Measurements from ENCODE around the gene TUBB4B. TPM values are rescaled to one million over a fixed set of nuclear protein-coding genes. Genes with fewer than 3 reads are reported as not detected.
A peak's percentile ranks its signal among the peaks of the same experiment; 100 is the strongest.

The TUBB4B gene
- polyA plus RNA-seq, 2 of the 4 experiments (the other 2 are of a cell fraction), result 256 to 671 TPM

DNA sequence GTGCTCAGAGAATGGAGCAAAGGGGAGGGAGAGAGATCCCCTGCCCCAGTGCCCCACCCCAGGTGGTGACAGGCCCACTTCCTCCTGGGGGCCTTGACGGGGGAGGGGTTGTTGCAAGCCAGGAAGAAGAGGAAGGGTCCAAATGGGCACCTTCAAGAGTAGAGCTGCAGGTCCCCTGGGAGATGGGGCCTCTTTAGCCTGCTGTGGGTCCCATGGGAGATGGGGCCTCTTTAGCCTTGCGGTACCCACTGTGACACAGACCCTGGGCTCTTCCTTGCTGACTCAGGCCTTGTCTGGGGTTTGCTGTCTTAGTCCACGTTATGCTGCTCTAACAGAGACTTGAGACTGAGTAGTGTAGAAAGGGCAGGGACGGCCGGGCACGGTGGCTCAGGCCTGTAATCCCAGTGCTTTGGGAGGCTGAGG, 26.9 kb downstream of the TUBB4B start (continued):
- TF ChIP-seq, protein P1, sequence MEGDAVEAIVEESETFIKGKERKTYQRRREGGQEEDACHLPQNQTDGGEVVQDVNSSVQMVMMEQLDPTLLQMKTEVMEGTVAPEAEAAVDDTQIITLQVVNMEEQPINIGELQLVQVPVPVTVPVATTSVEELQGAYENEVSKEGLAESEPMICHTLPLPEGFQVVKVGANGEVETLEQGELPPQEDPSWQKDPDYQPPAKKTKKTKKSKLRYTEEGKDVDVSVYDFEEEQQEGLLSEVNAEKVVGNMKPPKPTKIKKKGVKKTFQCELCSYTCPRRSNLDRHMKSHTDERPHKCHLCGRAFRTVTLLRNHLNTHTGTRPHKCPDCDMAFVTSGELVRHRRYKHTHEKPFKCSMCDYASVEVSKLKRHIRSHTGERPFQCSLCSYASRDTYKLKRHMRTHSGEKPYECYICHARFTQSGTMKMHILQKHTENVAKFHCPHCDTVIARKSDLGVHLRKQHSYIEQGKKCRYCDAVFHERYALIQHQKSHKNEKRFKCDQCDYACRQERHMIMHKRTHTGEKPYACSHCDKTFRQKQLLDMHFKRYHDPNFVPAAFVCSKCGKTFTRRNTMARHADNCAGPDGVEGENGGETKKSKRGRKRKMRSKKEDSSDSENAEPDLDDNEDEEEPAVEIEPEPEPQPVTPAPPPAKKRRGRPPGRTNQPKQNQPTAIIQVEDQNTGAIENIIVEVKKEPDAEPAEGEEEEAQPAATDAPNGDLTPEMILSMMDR (IDR thresholded peaks at IDR 0.05), result no peak
- no peak for TF ChIP-seq POLR2A (IDR thresholded peaks at IDR 0.05; ENCODE audit: low read length)
- no peak for TF ChIP-seq ZSCAN20 (CRISPR knock-in tag; IDR thresholded peaks at IDR 0.05)

DNA sequence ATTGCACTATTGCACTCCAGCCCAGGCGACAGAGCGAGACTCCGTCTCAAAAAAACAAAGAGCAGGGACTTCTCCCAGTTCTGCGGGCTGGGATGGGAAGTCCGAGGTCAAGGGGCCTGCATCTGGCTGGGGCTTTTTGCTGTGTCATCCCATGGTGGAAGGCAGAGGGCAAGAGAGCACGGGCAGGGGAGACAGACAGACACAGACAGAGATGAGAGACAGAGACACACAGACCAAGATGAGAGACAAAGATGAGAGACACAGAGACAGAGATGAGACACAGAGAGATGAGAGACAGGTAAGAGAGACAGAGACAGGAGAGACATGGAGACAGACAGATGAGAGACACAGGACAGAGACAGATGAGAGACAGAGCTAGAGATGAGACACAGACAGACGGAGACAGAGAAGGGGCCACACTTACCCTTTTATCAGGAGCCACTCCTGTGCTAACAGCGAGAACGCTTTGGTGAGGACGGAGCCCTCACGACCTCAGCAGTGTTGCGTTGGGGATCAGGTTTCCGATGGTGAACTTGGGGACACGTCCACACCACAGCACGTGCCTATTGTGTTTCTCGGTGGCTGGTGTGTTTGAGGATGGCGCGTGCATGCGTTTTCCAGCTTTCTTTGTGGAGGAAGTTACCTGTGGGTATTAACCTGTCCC, 27.6 kb downstream of the TUBB4B start:
- Histone ChIP-seq H3K4me3 (no peak overlapping the region), H3K4me2 (peak overlapping the region; percentile 30; the same call in 2 of the 3 replicates), H3K27ac (peak overlapping the region; percentile 56 to 65; a peak in 5 of 6 replicates), H3K9me3 (no peaks in the 10 kb centered on the region), H3K4me1 (peaks cover 22% of the 10 kb centered on the region)
- WGBS (ENCODE audit: missing lambda C conversion rate), result 77% methylated on average over 19 of the region's 19 CpGs
- TF ChIP-seq MAFK (IDR thresholded peaks at IDR 0.05; ENCODE audit: partially characterized antibody), result peak; percentile 78
- no peak for TF ChIP-seq BHLHE40 (IDR thresholded peaks at IDR 0.05; ENCODE audit: low read depth, low read length)
- peak; percentile 49 for TF ChIP-seq NFE2L2 (conservative IDR thresholded peaks at IDR 0.05; ENCODE audit: low read length)
- FAIRE-seq (no peak), DNase-seq (ENCODE audit: low read depth in 1 of 2, low spot score in 1 of 2) (no peak), ATAC-seq (0 out of 6 replicates have a peak, but pooled peaks of 1 of the 2 experiments have one; percentile 2)
- CTCF ChIA-PET, result interaction anchor here (0.8 to 17.1 kb wide), 8 partner anchors 8 to 34 kb away, joined by 3 to 236 read pairs (median 4); partner anchors contain the start of genes NRARP, TOR4A and TUBB4B
- POLR2A ChIA-PET, result interaction anchor here (0.9 to 1.0 kb wide), 2 partner anchors 28 kb away, joined by 3 to 4 read pairs; partner anchors contain the start of gene TUBB4B

DNA sequence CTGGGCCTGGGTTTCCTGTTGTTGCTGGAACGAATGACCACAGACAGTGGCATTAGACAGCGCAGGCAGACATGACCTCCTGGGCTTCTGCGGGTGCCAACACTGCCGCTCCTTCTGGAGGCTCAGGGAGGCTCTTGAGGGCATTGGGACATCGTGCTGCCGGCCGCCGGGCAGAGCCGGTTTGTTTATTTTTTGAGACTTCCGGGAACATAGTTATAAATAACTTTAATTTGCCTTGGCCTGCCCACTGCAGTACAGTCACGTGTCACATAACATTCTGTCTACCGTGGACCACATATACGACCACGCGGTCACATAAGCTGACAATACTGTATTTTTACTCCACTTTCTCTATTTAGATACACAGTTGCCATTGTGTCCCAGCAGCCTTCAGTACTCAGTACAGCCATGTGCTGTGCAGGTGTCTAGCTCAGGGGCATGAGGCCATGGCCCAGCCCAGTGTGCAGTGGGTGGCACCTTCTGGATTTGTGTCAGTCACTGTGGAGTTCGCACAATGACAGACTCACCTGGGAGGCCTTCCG, 28.2 kb downstream of the TUBB4B start:
- DNase-seq (ENCODE audit: low read depth in 1 of 2, low spot score in 1 of 2) (peak in 1 of 2 experiments; percentile 58), ATAC-seq (peak in 1 of 2 experiments; percentile 42; a peak in 3 of 6 replicates), FAIRE-seq (no peak)
- Histone ChIP-seq H3K9me3 (no peaks in the 10 kb centered on the region), H3K27ac (peak overlapping the region; percentile 56 to 65; a peak in 5 of 6 replicates), H3K4me1 (peaks cover 24% of the 10 kb centered on the region), H3K4me3 (no peak overlapping the region), H3K4me2 (peak overlapping the region; percentile 30; the same call in 2 of the 3 replicates)
- POLR2A ChIA-PET, result interaction anchor here (0.9 kb wide), 1 partner anchor 28 kb away, joined by 4 read pairs; the partner anchor contains the start of gene TUBB4B
- CTCF ChIA-PET, result interaction anchor here (0.8 to 17.1 kb wide), 6 partner anchors 11 to 33 kb away, joined by 3 to 236 read pairs (median 4); partner anchors contain the start of genes NRARP and TUBB4B
- TF ChIP-seq, protein P2, sequence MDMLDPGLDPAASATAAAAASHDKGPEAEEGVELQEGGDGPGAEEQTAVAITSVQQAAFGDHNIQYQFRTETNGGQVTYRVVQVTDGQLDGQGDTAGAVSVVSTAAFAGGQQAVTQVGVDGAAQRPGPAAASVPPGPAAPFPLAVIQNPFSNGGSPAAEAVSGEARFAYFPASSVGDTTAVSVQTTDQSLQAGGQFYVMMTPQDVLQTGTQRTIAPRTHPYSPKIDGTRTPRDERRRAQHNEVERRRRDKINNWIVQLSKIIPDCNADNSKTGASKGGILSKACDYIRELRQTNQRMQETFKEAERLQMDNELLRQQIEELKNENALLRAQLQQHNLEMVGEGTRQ (IDR thresholded peaks at IDR 0.05), result peak; percentile 42
- TF ChIP-seq, protein P3, sequence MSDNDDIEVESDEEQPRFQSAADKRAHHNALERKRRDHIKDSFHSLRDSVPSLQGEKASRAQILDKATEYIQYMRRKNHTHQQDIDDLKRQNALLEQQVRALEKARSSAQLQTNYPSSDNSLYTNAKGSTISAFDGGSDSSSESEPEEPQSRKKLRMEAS (IDR thresholded peaks at IDR 0.05), result 0 out of 2 replicates have a peak, but pooled peaks have one; percentile 15
- TF ChIP-seq FOXS1 (CRISPR knock-in tag; IDR thresholded peaks at IDR 0.05), result no peak
- WGBS (ENCODE audit: missing lambda C conversion rate), result 44% methylated on average over 17 of the region's 17 CpGs

DNA sequence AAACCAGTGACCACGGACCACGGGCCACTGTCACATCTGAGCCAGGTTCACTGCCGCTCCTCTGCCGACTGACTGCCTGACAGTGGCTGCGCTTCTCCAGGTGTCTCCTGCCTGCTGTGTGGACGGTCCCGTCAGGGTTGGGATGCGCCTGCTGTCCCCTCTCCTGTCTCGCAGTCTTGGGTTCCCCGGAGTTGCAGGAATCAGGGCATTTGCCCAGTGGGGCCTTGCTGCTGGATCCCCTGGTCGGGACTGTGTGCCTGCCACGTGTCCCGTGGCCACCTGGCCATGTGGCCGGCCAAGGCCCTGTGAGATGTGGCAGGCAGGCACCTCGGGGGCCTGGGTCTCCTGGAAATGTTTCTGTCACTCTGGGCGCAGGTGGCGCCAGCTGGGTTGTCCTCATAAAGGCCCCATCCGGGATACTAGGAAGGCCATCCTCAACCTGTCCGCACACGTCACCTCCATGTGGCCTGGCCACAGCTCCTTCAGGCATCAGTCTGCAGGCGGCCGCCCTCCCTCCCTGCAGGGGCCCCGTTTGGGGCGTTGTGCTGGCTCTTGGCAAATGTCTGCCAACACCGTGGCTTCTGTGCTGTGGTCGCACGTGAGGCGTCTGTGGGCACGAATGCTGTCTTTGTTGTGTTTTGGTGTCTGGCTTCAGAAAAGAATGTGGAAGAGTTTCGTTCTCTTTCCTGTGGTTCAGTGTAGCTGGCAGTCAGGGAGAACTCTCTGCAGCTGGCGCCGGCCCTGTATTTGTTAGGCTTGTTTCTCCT, 30.0 kb downstream of the TUBB4B start:
- H3K27ac ChIP-seq, result no peak overlapping the region
- no peak overlapping the region for H3K4me2 ChIP-seq
- 91% methylated on average over 29 of the region's 32 CpGs for WGBS (ENCODE audit: missing lambda C conversion rate)
- H3K4me1 ChIP-seq, result peaks cover 34% of the 10 kb centered on the region
- DNase-seq (ENCODE audit: low read depth in 1 of 2, low spot score in 1 of 2), result no peak
- no peak for FAIRE-seq
- ChIA-PET POLR2A (no interaction called here), CTCF (interaction anchor here (1.9 to 4.2 kb wide), 2 partner anchors 9 to 35 kb away, joined by 8 to 43 read pairs; no protein-coding TSS in a partner anchor)
- no peak overlapping the region for H3K4me3 ChIP-seq
- H3K9me3 ChIP-seq, result no peaks in the 10 kb centered on the region
- no peak for ATAC-seq
- no peak for TF ChIP-seq CEBPB (IDR thresholded peaks at IDR 0.05)
- TF ChIP-seq HOXA7 (CRISPR knock-in tag; IDR thresholded peaks at IDR 0.05), result no peak
- TF ChIP-seq, protein P4, sequence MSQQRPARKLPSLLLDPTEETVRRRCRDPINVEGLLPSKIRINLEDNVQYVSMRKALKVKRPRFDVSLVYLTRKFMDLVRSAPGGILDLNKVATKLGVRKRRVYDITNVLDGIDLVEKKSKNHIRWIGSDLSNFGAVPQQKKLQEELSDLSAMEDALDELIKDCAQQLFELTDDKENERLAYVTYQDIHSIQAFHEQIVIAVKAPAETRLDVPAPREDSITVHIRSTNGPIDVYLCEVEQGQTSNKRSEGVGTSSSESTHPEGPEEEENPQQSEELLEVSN (IDR thresholded peaks at IDR 0.05; ENCODE audit: borderline replicate concordance, low read depth), result no peak
- TF ChIP-seq, protein P5, sequence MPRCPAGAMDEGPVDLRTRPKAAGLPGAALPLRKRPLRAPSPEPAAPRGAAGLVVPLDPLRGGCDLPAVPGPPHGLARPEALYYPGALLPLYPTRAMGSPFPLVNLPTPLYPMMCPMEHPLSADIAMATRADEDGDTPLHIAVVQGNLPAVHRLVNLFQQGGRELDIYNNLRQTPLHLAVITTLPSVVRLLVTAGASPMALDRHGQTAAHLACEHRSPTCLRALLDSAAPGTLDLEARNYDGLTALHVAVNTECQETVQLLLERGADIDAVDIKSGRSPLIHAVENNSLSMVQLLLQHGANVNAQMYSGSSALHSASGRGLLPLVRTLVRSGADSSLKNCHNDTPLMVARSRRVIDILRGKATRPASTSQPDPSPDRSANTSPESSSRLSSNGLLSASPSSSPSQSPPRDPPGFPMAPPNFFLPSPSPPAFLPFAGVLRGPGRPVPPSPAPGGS (IDR thresholded peaks at IDR 0.05), result no peak
- no peak for TF ChIP-seq SREBF2 (IDR thresholded peaks at IDR 0.05)
- TF ChIP-seq EHMT2 (IDR thresholded peaks at IDR 0.05; ENCODE audit: low read depth), result no peak
- TF ChIP-seq ZC3H11A (IDR thresholded peaks at IDR 0.05), result no peak
- no peak for TF ChIP-seq RAD21 (conservative IDR thresholded peaks at IDR 0.05 in 1 of 2, IDR thresholded peaks at IDR 0.05 in 1 of 2)
- TF ChIP-seq NPAS2 (CRISPR knock-in tag; IDR thresholded peaks at IDR 0.05; ENCODE audit: borderline replicate concordance), result no peak
- TF ChIP-seq KDM5A (IDR thresholded peaks at IDR 0.05), result no peak
- TF ChIP-seq BHLHE40 (IDR thresholded peaks at IDR 0.05; ENCODE audit: low read depth, low read length), result no peak
- TF ChIP-seq MAZ (IDR thresholded peaks at IDR 0.05; ENCODE audit: borderline replicate concordance, low read depth, low read length), result no peak
- TF ChIP-seq NFE2L2 (conservative IDR thresholded peaks at IDR 0.05; ENCODE audit: low read length), result no peak
- TF ChIP-seq RFX5 (IDR thresholded peaks at IDR 0.05), result no peak
- TF ChIP-seq EHF (CRISPR knock-in tag; IDR thresholded peaks at IDR 0.05), result no peak
- no peak for TF ChIP-seq MYC (IDR thresholded peaks at IDR 0.05; ENCODE audit: borderline replicate concordance, low read length)

Data from A549 (cell line).